OCI-LY3 (cell line): ENCODE measurements around the gene WWC1.

Experiments
- H2AFZ ChIP-seq: fragments of 200-600, 300-600 bp; shearing (Covaris generic); 2 replicates; pipeline ENCODE4 v1.6.0; 2014; ENCODE audit warnings: antibody characterized with exemption, low read depth, low read length
- H3K27ac ChIP-seq: fragments of 200-600, 300-600 bp; sonication (generic); 2 replicates; pipeline ENCODE4 v1.5.1; 2014; ENCODE audit warnings: mild to moderate bottlenecking, low read length, moderate library complexity, mixed read lengths
- H3K27me3 ChIP-seq: fragments of 200-600, 300-600 bp; sonication (generic); 2 replicates; pipeline ENCODE4 v1.6.1; 2014; ENCODE audit warnings: low read depth, low read length, mixed read lengths
- H3K36me3 ChIP-seq: fragments of 200-600, 300-600 bp; sonication (generic); replicated peaks from 2 replicates; pipeline ENCODE3; 2014; ENCODE audit warnings: low read depth, low read length, mixed read lengths
- H3K4me1 ChIP-seq: fragments of 300-600, 200-600 bp; sonication (generic); 2 replicates; pipeline ENCODE4 v1.6.1; 2014; ENCODE audit warnings: low read length, mixed read lengths
- H3K4me2 ChIP-seq: fragments of 200-600, 300-600 bp; sonication (generic); 2 replicates; pipeline ENCODE4 v1.6.1; 2014; ENCODE audit warnings: low read length, mixed read lengths
- H3K4me3 ChIP-seq: fragments of 300-600, 200-600 bp; sonication (generic); 2 replicates; pipeline ENCODE4 v1.5.1; 2014; ENCODE audit warnings: antibody characterized with exemption, mild to moderate bottlenecking, low read length, moderate library complexity
- H3K79me2 ChIP-seq: fragments of 300-600, 200-600 bp; shearing (Covaris generic); 2 replicates; pipeline ENCODE4 v1.6.1; 2014; ENCODE audit warnings: mild to moderate bottlenecking, low read length, mixed read lengths
- H3K9ac ChIP-seq: fragments of 300-600, 200-600 bp; shearing (Covaris generic); 2 replicates; pipeline ENCODE4 v1.6.0; 2014; ENCODE audit warnings: mild to moderate bottlenecking, low read length, moderate library complexity
- H3K9me3 ChIP-seq: fragments of 200-600, 300-600 bp; shearing (Covaris generic); 2 replicates; pipeline ENCODE4 v1.6.1; 2014; ENCODE audit warnings: low read length, mixed read lengths; ENCODE audit not compliant: insufficient read depth
- H4K20me1 ChIP-seq: fragments of 200-600, 300-600 bp; sonication (generic); 2 replicates; pipeline ENCODE4 v1.6.1; 2016; ENCODE audit warnings: low read length, mixed read lengths; ENCODE audit not compliant: insufficient read depth
- CTCF ChIP-seq: fragments of 200-600, 300-600 bp; sonication (generic); IDR thresholded peaks from 2 replicates; pipeline ENCODE4 v1.5.1; 2014; ENCODE audit warnings: antibody characterized with exemption, low read length, low read depth
- EZH2phosphoT487 ChIP-seq: fragments of 200-600 bp; shearing (Covaris generic); IDR thresholded peaks from 2 replicates; pipeline ENCODE4 v1.6.1; 2018; ENCODE audit warnings: antibody characterized with exemption, mixed run types, low read depth

WWC1 gene

GRCh38 chr5:168359820-168360460, 68.5 kb downstream of the WWC1 start:
- Histone ChIP-seq H3K9me3 (no peaks in the 10 kb centered on the region), H2AFZ (no peak overlapping the region), H3K9ac (no peak overlapping the region), H3K4me2 (no peak overlapping the region), H3K36me3 (no peaks in the 10 kb centered on the region), H3K27me3 (no peaks in the 10 kb centered on the region), H3K27ac (no peak overlapping the region), H4K20me1 (peaks cover 3% of the 10 kb centered on the region; the same call in 1 of the 2 replicates), H3K79me2 (no peaks in the 10 kb centered on the region; the same call in 1 of the 2 replicates), H3K4me1 (no peaks in the 10 kb centered on the region), H3K4me3 (no peak overlapping the region)
- TF ChIP-seq CTCF (no peak), EZH2phosphoT487 (no peak)

GRCh38 chr5:168360521-168361285, 69.3 kb downstream of the WWC1 start:
- H3K4me3 ChIP-seq, result no peak overlapping the region
- H3K4me2 ChIP-seq, result no peak overlapping the region
- no peak overlapping the region for H3K27ac ChIP-seq
- no peaks in the 10 kb centered on the region; the same call in 1 of the 2 replicates for H3K79me2 ChIP-seq
- H3K9me3 ChIP-seq, result no peaks in the 10 kb centered on the region
- no peaks in the 10 kb centered on the region for H3K36me3 ChIP-seq
- no peak for TF ChIP-seq CTCF
- TF ChIP-seq EZH2phosphoT487, result no peak
- H2AFZ ChIP-seq, result no peak overlapping the region
- peaks cover 6% of the 10 kb centered on the region for H4K20me1 ChIP-seq
- H3K9ac ChIP-seq, result no peak overlapping the region
- no peaks in the 10 kb centered on the region for H3K27me3 ChIP-seq
- H3K4me1 ChIP-seq, result no peaks in the 10 kb centered on the region

- H3K27ac ChIP-seq, result no peak overlapping the region
Observed at GRCh38 chr5:168362097-168362885, 70.8 kb downstream of the WWC1 start.

More at GRCh38 chr5:168362097-168362885, 70.8 kb downstream of the WWC1 start:
- H4K20me1 ChIP-seq, result peaks cover 13% of the 10 kb centered on the region
- H3K36me3 ChIP-seq, result no peaks in the 10 kb centered on the region
- H3K9me3 ChIP-seq, result no peaks in the 10 kb centered on the region
- H3K9ac ChIP-seq, result no peak overlapping the region
- no peaks in the 10 kb centered on the region for H3K4me1 ChIP-seq
- no peaks in the 10 kb centered on the region for H3K27me3 ChIP-seq
- no peak for TF ChIP-seq CTCF
- no peak for TF ChIP-seq EZH2phosphoT487
- no peaks in the 10 kb centered on the region; the same call in 1 of the 2 replicates for H3K79me2 ChIP-seq
- H3K4me2 ChIP-seq, result no peak overlapping the region
- no peak overlapping the region for H3K4me3 ChIP-seq
- H2AFZ ChIP-seq, result no peak overlapping the region
